Cortex of kidney (tissue), 1 donor: ENCODE results near the gene TUBGCP2.

ENCODE experiments used
- DNase-seq: peaks from one replicate; lab custom pipeline; 2025; lab: John Stamatoyannopoulos, UW

Gene TUBGCP2

GRCh38 chr10:133230044-133230361 is 78.7 kb downstream of the TUBGCP2 start, which contains the start of gene UTF1:
TSS of gene UTF1 (plus strand) at chr10:133230217. CDS start at chr10:133230289, 72 bp downstream.
- no peak for DNase-seq

GRCh38 chr10:133229265-133230043 is 79.2 kb downstream of the TUBGCP2 start:
- DNase-seq = no peak
